Raji (cell line): ENCODE measurements around the gene RTN4R.

ENCODE experiments used
- POLR2A ChIP-seq: IDR thresholded peaks from 2 replicates; pipeline ENCODE4 v1.6.1; 2011; ENCODE audit warnings: low read depth, low read length, control low read depth; ENCODE audit not compliant: insufficient read depth

Gene RTN4R

DNA sequence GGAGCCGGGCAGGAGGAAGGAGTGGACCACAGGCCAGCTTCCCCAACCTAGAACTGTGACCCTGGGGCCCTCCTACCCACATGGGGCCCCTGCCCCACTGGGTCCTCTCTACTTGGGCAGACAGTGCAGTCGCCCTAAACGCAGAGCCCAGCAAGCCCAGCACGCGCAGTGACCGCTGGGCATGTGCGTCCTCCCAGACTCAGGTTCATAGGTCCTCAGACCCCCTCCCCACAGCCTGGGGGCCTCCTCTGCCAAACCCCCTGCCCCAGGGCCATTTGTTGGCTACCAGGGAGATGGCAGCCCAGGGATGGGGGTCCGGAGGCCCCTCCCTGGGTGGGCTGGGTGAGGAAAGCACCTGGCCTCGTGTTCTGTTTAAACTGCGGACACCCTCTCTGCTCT lies 23.9 kb downstream of the RTN4R start:
- TF ChIP-seq POLR2A: no peak

DNA sequence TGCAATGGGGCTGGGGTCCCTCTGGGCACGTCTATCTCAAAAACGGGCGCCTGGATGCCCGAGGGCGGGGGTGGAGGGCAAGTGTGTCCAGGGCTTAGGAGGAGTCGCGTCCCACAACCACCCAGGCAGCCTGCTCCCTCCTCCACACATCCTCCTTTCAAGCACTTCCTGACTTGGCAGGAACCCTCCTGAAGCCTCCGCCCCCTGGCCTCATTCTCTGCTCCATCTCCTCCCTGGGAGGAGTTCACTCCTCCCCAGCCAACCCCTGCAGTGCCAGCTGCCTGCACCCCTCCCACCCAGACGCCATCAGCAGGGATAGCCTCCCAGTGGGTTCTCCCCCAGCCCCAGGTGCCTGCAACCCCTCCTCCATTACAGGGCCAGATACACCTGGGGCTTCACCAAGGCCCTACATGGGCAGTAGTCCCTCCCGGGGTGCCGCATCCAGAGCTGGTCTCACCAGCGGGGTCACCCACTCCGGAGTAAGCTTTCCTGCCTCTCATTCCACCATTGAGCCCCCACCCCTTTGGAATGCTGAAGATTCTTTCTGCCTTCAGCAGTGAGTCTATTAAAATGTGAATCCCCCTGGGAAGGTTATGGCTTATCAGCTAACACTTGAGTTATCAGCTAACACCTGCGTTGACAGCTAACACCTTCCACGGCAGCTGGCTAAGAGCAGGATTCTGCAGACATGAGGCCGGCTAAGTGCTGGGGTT lies 24.4 kb downstream of the RTN4R start:
- no peak for TF ChIP-seq POLR2A

DNA sequence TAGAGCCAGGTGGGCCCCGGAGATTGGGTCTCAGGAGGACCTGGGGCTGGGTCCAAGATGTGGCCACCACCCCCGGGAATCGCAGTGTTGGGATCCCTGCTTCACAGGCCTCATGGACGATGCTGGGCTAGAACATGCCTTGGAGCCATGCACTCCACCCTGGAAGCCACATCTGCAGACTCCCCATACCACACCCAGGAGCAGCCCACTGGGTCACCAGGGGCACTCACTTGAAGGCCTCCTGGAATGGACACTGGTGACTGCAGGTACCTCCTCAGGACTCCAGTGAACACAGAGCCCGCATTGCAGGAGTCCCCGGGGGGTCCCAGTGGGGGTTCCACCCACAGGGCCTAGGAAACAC lies 25.0 kb downstream of the RTN4R start:
- no peak for TF ChIP-seq POLR2A

DNA sequence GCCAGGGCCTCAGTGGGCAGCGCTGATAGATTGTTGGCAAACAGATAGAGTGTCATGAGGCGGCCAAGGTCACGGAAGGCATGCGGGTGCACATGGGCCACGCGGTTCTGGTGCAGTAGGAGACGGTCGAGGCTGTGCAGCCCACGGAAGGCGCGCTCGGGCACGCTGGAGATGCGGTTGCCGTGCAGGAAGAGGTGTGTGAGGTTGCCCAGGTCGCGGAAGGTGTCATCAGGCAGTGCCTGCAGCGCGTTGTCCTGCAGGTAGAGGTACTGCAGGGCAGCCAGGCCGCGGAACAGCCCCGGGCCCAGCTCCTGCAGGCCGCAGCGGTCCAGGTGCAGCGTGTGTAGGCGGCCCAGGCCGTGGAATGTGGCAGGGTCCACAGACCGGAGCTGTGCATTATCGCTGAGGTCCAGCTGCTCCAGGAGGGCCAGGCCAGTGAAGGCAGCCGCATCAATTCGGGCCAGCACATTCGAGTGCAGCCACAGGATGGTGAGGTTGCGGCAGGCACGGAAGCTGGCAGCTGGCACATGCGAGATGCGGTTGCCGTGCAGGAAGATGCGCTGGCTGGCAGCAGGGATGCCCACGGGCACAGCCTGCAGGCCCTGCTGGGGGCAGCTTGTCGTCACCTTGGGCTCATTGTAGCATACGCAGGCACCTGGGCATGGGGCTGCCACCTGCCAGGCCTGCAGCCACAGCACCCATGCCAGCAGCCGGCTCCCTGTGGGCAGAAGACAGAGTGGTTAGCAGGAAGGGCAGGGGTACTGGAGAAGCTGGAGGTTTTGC lies 25.5 kb downstream of the RTN4R start:
- no peak for TF ChIP-seq POLR2A

DNA sequence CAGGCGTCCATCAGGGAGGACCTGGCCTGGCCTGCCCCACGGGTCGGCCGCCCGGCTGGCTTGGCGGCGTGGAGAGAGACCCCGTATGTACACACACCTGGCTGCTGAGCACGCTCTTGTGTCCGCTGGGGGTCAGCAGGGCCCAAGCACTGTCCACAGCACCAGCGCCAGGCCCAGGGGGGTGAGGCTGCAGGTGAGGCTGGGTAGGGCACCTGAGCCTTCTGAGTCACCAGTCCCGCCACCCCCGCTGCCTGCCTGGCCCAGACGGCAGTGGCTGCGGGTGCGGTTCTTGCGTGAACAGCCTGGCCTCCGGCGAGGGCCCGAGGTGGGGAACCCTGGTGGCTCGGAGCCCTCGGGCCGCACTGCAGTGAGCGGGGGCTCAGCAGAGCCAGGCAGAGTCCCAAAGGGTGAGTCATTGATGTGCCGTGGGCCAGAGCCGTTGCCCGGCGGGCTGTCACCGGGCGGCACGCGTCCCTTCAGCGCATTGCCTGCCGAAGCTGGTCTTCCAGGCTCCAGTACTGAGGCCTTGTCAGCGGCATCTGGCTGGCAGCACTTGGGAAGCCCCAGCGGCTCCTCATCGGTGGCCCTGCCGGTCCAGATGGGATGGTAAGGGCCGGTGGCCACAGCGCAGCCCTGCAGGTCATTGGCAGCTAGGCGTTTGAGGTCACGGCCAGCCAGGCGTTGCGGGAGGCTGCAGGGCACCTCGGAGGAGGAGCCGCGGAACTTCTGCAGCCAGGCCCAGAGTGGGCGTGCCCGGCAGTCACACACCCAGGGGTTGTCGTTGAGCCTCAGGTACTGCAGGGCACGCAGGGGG lies 26.3 kb downstream of the RTN4R start:
- TF ChIP-seq POLR2A: no peak

DNA sequence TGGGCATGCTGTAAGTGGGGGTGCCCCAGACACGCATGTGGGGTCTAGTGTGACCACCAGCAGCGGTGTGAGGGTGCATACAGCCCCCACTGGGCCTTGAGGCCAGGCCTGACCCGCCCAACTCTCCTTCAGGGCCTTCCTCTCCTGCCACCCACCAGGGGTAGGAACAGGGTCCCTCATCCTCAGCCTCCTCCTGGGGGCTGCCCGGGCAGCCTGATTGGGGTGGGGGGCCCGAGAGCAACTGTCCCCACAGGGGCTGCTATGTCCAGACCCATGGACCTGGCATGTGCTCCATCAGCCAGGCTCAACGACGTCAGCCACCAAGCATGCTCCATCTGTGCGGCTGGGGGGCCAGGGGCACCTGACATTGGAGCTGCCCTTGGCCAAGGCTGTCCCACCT lies 27.2 kb downstream of the RTN4R start:
- TF ChIP-seq POLR2A: no peak

DNA sequence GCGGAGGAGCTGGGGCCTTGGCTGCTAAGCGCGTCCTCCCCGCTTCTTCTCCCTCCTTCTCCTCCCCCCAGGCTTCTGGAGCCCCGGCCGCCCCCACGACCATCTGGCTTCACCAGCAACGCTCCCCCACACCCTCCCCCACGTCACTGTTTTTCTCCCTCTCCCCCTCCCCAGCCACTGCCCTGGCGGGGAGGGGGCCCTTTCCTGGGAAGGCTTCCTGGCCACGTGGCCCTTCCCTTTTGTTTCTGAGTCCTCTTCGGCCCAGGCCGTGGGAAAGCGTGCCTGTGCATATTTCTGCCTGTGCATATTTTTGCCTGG lies 27.7 kb downstream of the RTN4R start:
- TF ChIP-seq POLR2A: no peak

DNA sequence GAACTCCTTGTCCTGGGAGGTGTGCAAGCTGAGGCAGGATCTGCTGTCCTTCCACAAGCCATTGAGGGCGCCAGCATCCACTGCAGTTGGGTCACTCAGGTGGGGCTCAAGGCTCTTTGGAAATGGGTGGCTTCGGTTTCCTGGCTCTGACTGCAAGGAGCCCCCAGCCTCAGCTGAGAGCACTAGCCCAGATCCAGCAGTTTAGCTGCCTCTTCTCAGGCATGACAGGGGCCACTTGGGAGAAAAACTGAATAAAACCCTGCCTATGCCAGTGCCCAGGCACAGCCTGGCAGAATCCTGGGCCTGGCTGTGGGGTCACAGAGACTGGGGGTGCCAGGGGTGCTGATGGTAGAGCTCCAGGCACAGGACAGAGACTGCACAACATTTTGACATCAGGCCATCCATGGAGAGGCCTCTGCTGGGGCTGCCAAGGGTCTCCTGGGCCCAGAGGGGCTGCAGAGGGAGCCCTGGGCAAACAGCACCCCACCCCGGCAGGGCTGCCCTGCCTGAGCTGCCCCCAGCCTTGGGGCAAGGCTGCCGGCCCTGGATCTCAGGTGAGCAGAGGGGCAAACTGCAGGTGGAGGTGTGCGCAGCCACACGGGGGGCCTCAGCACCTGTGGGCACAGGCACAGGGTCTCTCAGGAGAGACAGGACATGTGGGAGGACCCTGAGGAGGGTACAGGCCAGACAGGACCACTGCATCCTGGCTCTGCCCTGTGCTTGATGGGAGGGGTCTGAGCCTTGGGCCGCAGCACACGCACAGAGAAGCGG lies 28.3 kb downstream of the RTN4R start:
- no peak for TF ChIP-seq POLR2A

DNA sequence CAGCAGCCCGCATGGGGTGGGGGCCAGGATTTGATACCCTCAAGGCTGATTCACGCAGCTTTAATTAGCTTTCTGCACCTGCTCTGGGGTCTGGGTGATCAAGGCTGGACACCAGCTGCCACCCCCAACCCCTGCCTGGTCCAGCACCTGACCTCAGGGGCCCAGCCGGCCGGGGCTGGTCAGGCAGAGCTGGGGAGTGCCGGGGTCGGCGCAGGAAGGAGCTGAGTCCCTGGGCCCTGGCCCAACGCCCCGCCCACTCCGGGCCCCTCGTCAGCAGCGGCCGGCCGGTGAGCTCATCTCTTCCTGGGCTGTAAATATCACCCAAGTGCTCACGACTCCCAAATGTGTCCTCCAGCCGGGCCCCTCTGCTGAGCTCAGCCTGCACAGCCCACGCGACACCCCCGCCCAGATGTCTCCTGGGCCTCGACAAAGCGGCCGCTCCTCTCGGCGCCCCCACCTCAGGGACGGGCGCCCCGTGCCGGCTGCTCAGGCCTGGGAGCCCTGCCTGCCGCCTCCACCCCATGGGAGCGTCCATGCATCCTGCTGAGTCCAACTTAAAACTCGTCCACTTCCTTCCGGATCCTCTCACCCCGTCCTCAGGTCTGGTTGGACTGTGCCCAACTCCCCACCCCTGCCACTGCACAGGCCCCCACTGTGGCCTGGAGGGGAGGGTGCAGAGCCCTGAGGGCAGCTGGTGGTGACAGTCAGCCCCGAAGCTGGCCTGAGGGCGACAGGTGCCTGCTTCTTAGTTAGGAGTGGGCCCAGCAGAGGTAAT lies 29.0 kb downstream of the RTN4R start:
- no peak for TF ChIP-seq POLR2A

DNA sequence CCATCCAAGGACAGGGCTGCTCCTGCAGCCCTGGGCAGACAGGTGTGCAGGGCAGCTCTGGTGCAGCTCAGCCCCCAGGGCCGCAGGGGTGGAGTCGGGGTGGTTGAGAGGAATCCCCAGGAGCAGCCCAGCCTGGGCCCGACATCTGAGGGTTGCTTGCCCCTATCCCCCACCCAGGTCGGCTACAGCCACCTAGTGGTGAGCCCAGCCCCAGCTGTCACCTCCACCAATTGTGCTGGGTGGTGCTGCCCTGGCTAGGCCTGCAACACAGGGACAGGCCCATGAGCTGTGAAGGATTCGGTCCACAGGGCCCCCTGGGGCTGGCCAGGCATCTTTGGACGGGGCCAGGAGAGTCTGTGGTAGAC lies 29.6 kb downstream of the RTN4R start:
- TF ChIP-seq POLR2A: no peak

DNA sequence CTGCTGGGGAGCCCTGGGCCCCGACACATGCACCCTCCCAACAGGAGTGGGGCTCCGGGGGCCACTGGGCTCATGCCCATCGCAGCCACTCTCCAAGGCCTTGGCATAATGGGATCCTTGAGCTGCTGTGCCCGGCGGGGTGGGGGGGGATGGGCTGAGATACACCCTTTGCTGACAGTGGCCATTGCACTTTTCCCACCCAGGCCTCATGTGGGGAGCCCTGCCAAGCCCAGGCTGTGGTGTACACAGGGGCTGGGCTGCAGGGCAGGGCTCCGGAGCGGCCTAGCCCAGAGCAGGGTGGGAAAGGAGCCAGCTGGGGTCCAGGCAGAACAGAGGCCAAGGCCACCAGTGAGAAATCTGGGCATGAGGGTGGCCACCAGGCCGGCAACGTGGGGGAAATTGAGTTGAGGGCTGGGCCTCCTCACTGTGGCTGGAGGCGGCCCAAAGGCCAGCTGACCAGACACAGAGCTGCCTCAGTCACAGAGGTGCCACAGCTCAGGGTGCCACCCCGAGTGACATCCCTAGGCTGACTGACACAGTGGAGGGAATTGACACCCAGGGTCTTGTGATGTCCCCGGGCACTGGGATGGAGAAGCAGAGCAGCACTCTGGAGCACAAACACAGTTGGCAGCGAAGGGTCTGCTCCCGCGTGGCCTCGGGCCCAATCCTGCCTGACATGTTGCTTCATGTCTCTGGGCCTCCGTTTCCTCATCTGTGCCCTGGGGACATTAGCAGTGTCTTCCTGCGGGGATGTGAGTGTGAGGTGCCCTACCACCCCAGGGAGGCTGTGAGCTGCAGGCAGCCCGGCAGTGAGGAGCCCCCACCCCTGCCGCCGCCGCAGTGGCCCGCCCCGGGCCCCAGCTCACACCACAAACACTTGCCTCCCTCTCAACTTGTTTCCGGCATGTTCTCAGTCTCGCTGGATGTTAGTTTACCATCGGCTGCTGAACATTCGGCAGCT lies 30.4 kb downstream of the RTN4R start:
- no peak for TF ChIP-seq POLR2A

DNA sequence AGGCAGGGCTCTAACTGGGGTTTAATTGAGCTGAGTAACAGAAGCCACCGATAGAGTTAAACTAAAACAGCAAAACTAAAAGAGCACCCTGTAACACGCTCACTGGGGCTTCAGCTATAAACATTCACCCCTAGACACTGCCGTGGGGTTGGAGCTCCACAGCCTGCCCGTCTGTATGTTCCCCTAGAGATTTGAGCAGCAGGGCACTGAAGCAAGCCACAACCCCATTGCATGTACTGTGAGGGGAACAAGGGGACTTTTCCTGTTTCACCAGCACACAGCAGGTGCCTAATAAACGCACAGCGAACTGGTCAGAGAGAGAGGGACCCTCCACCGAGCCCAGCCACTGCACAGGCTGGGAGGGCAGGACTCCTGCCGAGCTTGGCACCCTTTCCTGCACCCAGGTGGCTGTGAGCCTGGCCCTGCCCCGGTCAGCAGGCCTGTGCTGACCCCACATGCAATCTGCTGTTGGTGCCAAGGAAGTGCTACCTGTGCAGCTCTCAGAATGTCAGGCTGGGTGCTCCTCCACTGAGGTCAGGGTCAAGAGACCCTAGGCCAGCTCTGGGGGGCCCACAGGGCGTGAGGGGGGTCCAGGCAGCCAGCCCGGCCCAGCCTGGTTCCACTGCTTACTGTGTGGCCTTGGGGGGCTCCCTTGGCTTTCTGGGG lies 31.9 kb downstream of the RTN4R start:
- no peak for TF ChIP-seq POLR2A

DNA sequence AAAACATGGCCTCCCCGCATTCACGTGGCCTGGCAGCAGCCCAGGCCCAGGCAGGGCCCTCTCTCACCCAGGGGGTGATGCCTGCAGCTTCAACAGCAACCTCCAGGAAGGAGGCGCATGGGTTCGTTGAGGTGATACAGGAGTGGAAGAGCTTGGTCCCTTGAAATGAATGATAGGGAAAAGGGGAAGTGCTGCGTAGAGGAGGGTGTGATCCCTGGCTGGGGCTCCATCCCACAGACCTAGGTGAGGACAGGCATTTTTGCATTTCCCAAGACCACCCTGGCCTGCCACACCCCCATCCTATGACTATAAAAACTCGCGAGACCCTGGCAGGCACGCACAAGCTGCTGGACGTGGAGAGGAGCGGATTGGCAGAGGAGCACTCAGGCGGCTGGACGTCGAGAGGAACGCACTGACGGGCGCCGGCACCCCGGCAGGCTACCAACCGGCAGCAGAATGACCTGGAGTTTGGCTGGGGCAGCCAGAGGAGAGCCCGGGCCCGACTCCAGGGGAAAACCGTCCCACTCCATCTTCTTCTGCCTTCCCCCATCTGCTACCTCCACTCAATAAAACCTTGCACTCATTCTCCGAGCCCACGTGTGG lies 32.6 kb downstream of the RTN4R start:
- TF ChIP-seq POLR2A: no peak

DNA sequence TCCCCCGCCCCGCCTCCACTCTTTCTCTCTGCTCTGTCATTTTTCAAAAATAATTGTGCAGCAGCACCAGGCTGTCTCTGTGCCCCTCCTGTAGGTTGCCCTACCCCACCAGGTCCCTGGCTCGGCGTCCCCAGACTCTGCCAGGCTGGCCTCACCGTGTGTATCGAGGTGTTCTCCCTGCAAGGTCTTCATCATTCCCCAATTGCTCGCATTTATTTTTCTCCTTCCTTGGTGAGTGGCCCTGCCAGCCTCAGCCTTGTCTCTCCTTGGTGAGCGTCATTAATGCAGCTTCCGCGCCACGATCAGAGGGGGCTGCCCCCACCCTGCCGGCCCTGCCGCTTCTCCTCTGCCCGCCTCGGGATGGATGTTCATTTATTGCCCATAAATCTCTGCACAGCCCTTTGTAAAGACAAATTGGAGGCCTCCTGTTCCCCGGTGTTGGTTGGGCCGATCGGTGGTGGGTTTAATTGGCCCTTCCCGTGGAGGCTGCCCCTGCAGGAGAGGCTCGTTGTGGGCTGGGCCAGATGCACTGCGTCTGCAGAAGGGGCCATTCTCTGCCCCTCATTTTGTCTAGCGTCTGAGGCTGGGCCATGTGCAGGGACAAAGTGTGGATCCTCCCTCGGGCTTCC lies 33.2 kb downstream of the RTN4R start:
- no peak for TF ChIP-seq POLR2A
